HG03280 (cell line): Measurements from ENCODE around the gene ANKRD33B.
A peak's percentile ranks its signal among the peaks of the same experiment; 100 is the strongest.

Experiments used
- ATAC-seq: cut with Tn5 transposase; IDR thresholded peaks from one replicate; pipeline ENCODE4 v1.9.1; 2021; ENCODE audit warnings: mild to moderate bottlenecking, moderate library complexity; ENCODE audit not compliant: unreplicated experiment

ANKRD33B gene

DNA sequence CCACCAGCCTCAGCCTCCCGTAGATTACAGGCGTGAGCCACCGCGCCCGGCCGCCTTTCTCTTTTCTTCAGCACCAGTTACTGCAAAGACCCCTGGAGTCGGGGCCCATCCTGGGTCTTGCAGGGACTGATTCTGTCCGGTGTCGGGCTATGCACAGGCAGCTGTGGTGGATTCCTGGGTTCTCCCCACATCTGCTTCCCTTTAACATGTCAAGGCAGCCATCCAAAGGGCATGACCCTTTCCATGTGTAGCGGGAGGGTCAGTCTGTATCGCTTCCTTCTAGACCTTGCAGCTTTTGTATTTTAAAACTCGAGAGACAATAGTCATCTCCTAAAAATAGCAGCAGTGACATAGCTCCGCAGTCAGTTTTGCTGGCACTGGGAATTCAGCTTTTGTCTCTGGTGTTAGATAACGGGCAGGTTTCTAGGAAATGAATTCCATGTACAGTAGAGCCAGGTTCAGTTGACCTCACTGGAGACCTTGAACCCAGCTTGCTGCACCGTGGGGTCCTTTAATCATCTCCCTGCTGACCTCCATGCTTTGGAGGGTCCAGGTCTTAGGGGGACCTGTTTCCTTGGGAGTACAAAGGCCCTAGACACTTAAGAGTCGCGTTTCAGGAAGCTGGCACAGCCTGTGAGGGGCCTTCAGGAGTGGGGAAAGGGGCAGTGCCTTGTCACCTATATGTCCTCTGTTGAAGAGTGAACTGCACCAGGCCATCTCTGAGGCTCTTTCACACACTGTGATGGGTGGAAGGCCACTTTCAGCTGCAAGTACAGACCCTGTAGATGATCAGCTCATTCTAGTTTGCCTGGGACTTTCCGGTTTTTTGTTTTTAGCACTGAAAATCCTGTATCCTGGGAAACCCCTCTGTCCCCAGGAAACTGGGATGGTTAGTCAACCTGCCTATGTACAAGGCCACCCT lies 13.8 kb downstream of the ANKRD33B start:
- no peak for ATAC-seq

DNA sequence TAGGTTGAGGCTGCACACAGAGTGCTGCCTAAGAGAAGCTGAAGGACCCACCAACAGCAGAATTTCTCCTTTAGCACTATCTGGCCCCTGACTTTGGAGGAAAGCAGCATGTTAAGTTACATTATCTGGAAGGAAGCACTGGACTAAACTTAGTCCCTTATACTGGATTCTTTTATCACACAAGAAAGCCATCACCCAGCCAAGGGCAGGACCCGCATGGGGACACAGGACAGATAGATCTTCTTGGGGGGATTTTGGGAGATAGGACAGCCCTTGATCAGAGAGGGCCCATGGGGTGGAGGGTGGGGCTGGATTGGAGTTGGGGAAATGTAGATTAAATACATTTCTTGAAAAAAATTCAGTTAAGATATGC lies 14.4 kb downstream of the ANKRD33B start:
- no peak for ATAC-seq

DNA sequence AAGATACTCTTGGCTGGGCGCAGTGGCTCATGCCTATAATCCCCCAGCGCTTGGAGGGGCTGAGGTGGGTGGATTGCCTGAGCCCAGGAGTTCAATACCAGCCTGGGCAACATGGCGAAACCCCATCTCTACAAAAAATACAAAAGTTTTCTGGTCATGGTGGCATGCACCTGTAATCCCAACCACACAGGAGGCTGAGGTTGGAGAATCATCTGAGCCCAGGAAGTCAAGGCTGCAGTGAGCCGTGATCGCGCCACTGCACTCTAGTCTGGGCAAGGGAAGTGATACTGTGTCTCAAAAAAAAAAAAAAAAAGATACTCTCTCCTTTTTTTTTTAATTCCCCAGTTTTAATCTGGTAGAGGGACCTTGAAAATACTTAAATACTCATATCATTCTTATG lies 15.0 kb downstream of the ANKRD33B start:
- peak; percentile 49 for ATAC-seq

DNA sequence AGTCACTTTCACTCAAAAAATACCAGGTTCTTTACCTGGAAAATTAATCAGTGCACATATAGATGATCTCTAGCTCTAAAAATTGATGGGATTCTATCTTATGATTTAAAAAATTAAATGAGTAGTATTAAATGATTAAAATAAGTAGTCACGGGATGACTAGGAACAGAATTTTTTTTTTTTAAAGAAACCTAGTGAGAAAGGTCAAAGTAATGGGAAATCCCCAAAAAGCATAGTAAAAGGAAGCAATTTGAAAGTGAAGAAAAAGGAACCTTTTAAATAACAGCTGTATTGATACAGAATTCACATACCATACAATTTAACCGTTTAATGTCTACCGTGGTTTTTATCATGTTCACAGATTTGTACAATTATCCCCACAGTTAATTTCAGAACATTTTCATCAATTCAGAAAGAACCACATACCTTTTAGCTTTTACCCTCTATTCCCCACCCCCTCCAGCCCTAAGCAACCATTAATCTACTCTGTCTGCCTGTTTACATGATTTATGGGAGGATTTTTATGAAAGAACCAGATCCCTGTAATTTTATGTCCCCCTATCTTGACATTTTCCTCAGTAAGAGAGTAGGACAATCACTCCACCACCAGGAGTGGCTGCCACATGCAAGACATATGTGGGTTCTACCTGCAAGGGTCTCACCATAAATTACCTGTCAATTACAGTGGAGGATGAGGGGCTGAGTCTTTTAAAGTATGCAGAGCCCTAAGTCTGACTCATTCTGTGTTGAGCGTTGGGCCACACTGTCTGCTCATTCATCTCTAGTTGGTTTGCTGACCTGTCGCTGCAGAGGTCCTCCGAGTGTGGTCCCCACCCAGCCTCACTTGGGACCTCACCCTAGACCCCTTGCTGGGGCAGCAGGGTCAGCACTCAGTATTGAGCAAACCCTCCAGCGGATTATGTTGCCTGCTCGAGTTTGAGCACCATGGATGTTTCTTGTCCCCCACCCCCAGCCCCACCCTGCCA lies 16.0 kb downstream of the ANKRD33B start:
- peak; percentile 40 for ATAC-seq

DNA sequence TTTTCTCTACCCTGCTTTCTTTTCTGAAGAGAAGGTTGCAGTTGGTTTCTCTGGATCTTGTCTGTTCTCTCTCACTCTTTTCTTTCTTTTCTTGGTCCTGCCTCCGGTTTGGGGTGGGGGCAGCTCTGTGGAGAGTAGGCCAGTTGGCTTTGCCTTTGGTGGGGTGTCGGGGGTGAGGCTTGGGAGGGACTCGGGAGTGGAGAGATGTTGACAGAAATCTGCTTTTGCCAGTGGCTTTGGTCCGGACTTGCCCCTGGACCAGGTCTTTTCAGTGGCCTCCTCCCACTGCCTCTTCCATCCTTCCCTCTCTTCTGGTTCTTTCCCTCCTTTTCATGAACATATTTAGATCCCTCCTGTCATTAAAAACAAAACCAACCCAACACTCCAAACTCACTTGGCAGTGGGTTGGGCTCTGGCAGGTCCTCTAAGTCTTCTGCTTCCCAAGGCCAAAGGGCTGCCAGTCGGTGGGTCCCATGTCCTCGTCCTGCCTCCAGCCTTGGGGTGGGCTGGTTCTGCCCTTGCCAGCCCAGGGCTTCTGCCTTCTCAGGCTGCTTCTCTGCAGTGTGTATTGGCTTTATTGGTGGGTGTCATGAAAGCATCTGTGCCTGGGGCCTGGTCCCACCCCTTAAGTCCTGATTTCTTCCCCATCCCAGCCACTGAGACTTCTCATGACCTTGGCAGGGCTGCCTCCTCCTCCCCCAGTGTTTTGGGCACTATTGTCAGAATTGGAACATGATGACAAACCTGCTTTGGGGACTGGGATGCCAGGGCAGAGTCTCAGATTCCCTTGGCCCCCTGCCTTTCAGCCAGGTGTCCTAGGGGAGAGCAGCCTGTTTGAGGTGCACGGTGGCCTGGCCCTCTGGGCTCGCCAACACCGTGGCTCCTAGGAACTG lies 16.9 kb downstream of the ANKRD33B start:
- no peak for ATAC-seq

DNA sequence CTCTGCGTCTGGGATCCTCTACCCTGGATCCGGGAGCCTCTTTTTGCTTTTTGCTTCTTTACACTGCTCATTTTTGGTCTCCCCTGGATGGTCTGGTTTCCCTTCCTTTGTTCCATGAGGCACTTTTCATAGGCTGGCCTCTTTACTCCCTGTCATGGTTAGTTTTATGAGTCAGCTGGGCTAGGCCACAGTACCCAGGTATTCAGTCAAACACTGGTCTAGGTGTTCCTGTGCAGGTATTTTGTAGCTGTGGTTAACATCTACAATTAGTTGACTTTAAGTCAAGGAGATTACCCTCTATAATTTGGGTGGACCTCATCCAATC lies 17.5 kb downstream of the ANKRD33B start:
- no peak for ATAC-seq

DNA sequence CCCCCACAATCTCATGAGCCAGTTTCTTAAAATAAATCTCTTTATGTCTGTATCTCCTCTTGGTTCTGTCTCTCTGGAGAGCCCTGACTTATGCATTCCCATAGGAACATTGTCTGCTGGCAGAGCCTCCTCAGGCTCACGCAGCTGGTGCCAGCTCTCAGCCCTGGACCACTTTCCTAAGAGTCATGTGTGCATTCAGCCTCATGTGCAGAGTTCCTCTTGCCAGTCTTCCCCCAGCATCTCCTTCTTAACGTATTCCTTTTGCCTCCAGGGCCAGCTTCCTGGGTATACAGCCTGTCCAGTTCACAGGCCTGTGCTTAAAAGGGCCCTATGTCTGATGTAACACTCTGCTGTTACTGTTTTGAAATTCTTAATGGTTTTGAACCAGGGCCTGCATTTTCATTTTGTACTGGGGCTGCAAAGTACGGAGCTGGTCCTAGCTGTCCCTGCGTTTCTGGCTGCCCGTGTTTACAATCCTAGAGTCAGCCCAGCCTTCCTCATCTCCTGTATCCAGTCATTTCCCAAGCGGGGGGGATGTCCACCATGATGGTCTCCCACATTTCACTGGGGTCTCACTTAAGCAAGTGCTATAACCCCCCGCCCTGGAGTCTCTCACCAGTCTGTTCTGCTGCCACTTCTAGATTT lies 18.1 kb downstream of the ANKRD33B start:
- ATAC-seq, result no peak

DNA sequence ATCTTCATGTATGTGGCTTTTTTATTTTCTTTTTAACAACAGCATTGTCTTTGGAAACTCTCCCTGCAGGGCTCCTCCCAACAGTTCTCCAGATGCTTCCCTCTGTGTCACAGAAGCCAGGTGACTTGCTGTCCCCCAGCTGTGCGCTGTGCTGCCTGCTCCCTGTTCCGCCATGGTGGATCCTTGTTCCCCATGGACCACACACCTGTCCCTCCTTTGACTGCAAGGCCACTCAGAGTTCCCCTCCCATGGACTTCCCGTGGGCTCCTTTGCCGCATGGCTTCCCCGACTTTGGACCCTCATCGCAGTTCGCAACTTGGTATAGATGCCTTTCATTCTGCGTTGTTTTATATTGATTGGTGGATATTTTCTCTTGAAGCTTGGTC lies 18.6 kb downstream of the ANKRD33B start:
- no peak for ATAC-seq

DNA sequence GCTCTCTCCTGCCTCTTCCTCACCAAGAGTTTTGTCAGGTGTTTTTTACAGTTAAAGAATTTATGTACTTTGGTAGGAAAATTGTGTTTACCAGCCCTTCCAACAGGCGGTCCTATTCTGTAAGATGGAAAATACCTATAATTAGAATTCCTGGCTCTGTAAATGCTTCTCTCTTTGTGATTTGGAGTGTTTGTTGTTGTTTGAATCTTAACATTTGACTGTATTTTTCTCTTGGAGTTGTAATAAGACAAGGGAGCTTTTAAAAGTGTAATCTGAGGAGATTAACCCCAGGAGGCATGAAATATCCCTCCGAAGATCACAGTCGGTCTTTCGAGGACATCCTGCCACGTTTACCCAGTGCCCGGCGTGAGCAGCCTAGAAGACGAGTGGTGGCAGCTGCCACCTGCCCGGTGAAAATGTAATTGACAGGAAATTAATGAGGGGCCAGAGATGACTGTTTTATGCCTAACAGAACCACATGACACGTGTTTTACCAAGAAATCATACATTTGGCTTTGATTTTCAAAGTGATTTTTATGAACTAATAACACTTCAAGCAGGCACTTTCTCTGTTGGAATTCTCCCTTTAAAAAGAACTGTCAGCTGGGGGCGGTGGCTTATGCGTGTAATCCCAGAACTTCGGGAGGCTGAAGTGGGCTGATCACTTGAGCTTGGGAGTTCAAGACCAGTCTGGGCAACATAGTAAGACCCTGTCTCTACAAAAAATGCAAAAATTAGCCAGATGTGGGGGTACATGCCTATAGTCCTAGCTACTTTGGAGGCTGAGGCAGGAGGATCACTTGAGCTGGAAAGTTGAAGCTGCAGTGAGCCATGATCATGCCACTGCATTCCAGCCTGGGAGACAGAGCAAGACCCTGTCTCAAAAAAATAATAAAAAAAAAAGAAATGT lies 20.0 kb downstream of the ANKRD33B start:
- no peak for ATAC-seq

DNA sequence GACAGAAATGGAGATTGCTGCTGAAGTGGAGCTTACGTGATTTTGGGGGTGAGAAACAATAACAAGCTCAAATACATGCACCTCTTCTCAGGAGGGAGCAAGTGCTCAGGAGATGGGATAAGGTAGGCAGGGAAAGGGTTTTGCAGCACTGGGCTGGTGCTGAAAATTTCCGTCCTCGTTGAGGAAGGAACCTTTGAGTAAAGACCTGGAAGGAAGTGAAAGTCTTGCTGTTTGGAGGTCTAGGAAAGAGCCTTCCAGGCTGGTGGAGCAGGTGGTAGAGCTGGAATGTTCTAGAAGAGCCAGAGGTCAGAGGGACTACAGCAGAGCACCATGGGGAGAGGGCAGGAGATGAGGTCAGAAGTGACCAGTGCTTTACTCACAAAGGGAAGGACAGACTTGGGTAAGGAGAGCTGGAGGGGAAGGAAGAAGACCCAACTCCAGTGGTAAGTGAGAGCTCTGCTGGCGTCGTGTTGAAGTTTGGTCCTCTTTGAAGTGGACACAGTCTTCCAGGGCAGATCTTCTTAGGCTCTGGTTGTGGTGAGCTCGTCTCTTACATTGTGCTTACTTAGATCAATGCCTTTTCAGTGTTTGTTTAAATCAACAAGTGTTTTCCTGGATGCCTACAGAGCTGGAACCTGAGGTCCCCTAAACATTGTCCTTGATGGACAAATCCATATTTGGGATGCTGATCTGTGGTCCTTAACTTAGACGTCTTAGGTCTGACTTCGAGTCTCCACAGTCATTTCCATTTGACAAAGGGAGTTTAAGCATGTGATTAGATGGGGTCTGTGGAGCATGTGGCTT lies 21.0 kb downstream of the ANKRD33B start:
- ATAC-seq, result no peak

DNA sequence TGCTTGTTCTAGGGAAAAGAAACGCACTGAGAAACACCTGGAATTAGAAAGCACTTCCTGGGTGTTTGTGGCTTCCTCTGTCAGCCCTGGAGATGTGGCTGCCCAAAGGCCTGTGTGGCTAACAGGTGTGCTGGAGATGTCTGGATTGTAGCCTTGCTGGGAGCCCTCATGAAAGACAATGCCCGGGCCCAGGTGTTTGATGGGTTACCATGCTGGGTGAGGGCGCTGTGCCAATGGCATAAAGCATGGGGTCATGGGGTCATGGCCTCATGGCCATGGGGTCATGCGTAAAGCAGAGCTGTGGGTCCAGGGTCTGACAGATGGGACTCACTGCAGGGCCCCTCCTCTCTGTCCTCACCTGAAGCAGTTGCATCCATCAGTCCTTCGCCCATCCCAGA lies 21.6 kb downstream of the ANKRD33B start:
- no peak for ATAC-seq

DNA sequence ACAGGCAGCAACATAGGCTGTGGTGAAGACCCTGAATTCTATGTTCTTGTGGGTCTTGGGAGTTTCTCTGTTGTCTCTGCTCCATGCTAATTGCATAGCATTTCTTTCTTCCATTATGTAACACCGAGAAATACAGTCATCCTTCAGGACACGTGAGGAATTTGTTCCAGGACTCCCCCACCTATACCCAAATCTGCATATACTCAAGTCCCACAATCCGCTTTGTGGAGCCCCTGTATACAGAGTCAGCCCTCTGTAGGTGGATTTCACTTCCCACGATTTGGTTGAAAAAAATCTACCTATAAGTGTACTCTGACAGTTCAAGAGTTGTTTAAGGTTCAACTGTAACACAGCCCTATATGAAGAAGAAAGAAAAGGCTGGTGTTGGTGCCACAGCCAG lies 22.1 kb downstream of the ANKRD33B start:
- ATAC-seq, result no peak

DNA sequence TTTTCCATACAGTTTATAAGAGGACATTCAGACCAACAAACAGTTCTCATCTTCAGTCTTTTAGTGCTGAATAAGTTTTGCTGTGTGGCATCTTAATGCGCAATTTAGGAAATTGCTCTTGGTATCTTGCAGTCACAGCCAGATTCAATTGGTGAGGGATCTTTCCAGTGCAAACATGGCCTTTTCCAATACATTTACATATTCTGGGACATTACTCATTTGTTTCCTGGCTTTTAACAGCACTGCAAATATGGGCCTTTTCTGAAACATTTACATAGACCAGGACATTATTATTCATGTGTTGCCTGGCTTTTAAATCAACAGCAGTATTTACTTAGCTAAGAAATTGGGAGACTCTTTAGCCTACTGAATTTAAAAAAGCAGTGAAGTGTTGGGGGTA lies 22.7 kb downstream of the ANKRD33B start:
- ATAC-seq, result no peak

DNA sequence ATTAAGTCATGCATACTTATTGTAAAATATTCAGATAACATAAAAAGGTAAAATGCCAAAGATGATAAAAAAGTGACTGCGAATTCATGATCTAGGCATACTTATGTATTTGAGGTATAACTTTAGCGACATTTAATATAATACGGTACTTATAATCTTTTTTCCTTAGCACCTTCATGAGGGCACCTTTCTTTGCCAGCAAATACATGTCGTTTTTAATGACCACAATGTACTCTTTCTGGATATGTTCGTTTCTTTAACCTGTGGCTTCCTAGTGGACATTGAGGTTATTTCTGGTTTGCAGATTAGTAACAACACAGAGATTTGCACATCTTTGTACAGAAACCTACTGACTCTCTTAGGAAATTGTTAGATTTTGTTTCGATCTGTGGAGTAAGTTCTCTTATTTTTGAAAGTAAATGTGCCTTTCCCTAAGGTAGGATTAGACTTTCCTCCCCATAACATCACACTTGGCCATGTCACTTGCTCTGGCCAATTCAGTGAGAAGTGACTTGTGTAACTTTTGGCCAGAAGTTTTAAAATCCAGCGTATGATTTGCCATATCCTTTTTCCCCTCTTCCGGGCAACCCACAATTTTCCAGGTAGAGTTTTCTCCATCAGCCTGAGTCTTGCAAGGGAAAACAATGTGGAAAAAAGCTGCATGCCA lies 24.4 kb downstream of the ANKRD33B start:
- no peak for ATAC-seq

DNA sequence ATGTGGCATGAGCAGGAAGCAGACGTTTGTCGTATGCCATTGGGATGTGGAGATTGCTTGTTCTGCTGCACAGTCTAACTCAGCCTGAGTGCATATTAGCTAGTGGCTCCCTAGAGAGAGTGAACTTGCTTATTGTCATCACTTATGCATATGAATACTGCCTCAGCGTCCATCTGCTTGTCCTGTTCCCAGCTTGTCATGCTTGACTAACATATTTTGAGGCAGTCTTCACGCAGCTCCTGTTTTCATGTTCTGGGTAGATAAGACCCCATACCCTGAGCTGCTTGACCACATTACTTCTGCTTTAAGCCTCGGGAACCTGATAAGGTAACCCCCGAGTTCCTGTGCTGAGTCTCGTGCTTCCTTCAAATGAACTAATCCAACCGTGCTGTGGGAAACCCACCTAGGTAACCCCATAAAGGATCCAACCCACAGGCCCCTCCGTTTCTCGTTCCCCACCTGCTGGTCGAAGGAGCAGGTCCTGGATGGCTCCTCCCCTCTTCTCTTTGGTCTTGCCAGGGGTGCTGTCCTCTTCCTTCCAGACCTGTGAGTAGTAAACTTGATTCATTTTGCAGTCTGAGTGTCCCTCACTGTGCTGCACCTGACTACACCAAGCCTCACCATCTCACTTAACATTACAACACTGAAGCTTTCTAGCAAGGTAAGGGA lies 25.0 kb downstream of the ANKRD33B start:
- ATAC-seq, result no peak

DNA sequence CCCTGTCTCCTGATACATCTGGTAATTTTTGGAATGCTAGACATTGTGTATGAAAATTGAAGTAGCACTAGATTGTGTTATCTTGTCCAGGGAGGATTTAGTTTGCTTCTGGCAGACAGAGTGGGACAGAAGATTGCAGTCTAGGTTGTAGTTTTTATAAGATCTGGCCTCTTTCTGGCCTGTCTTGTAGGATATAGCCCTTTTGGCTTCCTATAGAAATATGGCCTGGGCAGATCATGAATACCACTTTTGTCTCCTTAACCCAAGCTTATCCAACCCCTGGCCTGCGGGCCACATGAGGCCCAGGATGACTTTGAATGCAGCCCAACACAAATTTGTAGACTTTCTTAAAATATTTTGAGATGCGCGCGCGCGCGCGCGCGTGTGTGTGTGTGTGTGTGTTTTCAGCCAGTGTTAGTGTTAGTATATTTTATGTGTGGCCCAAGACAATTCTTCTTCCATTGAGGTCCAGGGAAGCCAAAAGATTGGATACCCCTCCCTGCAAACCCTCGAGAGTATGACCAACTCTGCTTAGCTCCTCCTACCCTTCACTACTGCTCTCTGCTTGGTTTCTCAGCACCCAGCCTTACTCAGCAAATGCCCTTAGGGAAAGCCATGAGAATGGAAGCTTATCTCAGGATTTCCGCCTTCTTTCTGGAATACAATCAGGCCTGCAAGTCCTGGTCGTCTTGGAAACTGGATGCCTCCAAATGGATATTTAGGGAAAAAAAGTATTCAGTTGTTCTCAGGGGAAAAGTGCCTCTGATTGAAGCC lies 26.5 kb downstream of the ANKRD33B start:
- ATAC-seq, result no peak

DNA sequence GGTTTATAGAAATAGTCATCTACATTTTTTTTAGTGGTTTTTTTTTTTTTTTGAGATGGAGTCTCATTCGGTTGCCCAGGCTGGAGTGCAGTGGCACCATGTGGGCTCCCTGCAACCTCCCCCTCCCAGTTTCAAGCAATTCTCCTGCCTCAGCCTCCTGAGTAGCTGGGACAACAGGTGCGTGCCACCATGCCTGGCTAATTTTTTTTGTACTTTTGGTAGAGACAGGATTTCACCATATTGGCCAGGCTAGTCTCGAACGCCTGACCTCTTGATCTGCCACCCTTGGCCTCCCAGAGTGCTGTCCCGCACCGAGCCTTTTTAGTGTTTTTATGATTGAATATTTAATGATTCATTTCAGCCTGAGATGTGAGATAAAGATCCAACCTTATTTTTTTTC lies 27.3 kb downstream of the ANKRD33B start:
- ATAC-seq, result no peak
